PFSK-1 (cell line): ENCODE data around the gene S1PR2.

Source experiments
- FOXP2 ChIP-seq: optimal IDR thresholded peaks from 2 replicates; pipeline ENCODE3; 2011; ENCODE audit warnings: borderline replicate concordance, control low read depth, inconsistent platforms; ENCODE audit not compliant: insufficient read depth; ENCODE audit errors: extremely low read length, extremely low read depth
- POLR2AphosphoS5 ChIP-seq: IDR thresholded peaks from 2 replicates; pipeline ENCODE4 v1.6.1; 2012; ENCODE audit warnings: low read depth, mild to moderate bottlenecking, control low read depth, low read length, moderate library complexity
- REST ChIP-seq, 2 experiments: IDR thresholded peaks; 2 replicates each; pipeline versions ENCODE4 v1.6.1 to v1.8.0; 2011 to 2012; ENCODE audit warnings: low read depth in 2 of 2, low read length in 2 of 2, control low read depth in 1 of 2, inconsistent platforms in 1 of 2, mild to moderate bottlenecking in 1 of 2, moderate library complexity in 1 of 2; ENCODE audit not compliant: insufficient read depth in 1 of 2
- SIN3A ChIP-seq: IDR thresholded peaks from 2 replicates; pipeline ENCODE4 v1.6.1; 2012; ENCODE audit warnings: mild to moderate bottlenecking, low read length, moderate library complexity, borderline replicate concordance; ENCODE audit not compliant: insufficient read depth
- TAF1 ChIP-seq: IDR thresholded peaks from 2 replicates; pipeline ENCODE4 v1.6.1; 2012; ENCODE audit warnings: low read length, control low read depth, borderline replicate concordance; ENCODE audit not compliant: insufficient read depth

S1PR2 gene

GRCh38 chr19:10184636-10185035, 46.5 kb downstream of the S1PR2 start:
- no peak for TF ChIP-seq FOXP2
- TF ChIP-seq TAF1, result no peak
- TF ChIP-seq REST (IDR thresholded peaks at IDR 0.05; ENCODE audit: insufficient read depth in 1 of 2, low read depth in 2 of 2, low read length in 2 of 2), result no peak

- no peak for TF ChIP-seq FOXP2
- no peak for TF ChIP-seq TAF1
- TF ChIP-seq SIN3A, result no peak
- TF ChIP-seq REST (IDR thresholded peaks at IDR 0.05; ENCODE audit: insufficient read depth in 1 of 2, low read depth in 2 of 2, low read length in 2 of 2), result no peak
- no peak for TF ChIP-seq POLR2AphosphoS5
These were observed 47.2 kb downstream of the S1PR2 start for GRCh38 chr19:10183926-10184325.

DNA sequence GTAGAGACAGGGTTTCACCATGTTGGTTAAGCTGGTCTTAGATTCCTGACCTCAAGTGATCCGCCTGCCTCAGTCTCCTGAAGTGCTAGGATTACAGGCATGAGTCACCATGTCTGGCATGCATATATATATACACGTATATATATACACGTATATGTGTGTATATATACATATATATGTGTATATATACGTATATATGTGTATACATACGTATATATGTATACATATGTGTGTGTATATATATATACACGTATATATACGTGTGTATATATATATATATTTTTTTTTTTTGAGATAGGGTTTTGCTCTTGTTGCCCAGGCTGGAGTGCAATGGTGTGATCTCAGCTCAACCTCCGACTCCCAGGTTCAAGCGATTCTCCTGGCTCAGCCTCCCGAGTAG, 48.3 kb downstream of the S1PR2 start:
- TF ChIP-seq TAF1 (no peak), REST (IDR thresholded peaks at IDR 0.05; ENCODE audit: insufficient read depth in 1 of 2, low read depth in 2 of 2, low read length in 2 of 2) (no peak), FOXP2 (no peak), SIN3A (no peak), POLR2AphosphoS5 (no peak)

GRCh38 chr19:10182076-10182475, 49.1 kb downstream of the S1PR2 start:
- no peak for TF ChIP-seq FOXP2
- TF ChIP-seq TAF1, result no peak
- no peak for TF ChIP-seq REST (IDR thresholded peaks at IDR 0.05; ENCODE audit: insufficient read depth in 1 of 2, low read depth in 2 of 2, low read length in 2 of 2)
- TF ChIP-seq POLR2AphosphoS5, result no peak
- no peak for TF ChIP-seq SIN3A

DNA sequence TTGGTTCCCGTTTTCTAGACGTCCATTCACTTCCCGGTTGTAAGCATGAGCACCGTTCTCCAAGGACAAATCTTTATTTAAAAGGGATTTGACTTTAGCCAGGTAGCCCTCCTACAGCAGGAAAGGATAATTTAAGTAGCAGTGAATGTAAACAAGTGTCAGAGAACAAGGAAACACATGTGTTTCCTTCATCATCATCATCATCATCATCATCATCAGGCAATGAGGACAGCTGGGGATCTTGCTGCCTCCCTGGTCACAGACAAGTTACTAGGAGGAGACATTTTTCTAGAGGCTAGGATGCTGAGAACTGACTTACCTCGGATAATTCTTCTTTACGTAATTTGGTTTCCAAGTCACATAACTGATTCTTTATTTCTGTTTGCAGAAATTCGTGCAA, 50.7 kb downstream of the S1PR2 start:
- TF ChIP-seq REST (IDR thresholded peaks at IDR 0.05; ENCODE audit: insufficient read depth in 1 of 2, low read depth in 2 of 2, low read length in 2 of 2), result no peak
- no peak for TF ChIP-seq POLR2AphosphoS5
- no peak for TF ChIP-seq TAF1
- no peak for TF ChIP-seq FOXP2
- TF ChIP-seq SIN3A, result no peak
